Measurements from ENCODE around the gene KCMF1. TPM values are rescaled to one million over a fixed set of nuclear protein-coding genes. Genes with fewer than 3 reads are reported as not detected.

The KCMF1 gene
- total and polyA plus RNA-seq, 2 of the 13 experiments (the other 11 are each of a cell fraction or from before 2014, with no cell fraction given), result 62.1 to 116 TPM

DNA sequence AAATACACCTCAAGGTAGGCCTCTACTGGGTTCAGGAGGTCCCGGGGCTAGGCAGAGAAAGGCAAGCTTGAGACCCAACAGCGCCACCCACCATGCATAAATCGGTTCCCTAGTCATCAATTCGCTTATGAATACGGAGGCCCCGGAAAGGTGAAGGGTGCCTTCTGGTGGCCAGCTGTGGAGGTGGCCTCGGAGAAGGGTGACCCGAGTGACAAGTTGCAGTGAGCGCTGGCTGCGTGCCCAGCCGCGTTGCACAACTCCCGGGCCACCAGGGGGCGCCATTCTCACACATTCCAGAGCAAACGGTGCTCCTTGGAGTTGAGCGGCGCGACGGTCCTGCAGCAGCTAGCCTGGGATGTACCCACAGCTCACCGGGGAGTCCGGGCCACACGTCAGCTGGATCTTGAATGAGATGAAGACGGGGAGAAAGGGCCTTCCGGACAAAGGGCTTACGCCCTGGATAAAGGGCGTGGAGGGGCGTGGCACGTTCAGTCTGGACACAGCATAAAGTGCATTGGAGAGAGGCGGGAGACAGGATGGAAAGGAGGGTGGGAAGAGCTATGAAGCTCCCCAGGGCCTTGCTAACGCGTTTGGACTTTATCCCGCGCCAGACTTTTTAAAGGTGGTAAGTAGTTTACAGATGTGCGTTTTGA is 45.1 kb upstream of the KCMF1 start:
- FAIRE-seq, result peak; percentile 81
- peak; percentile 69 for TF ChIP-seq RBAK (CRISPR knock-in tag; IDR thresholded peaks at IDR 0.05)
- no peak for TF ChIP-seq ZNF354B (CRISPR knock-in tag; IDR thresholded peaks at IDR 0.05)
- peak; percentile 71; the same call in 1 of the 2 replicates for TF ChIP-seq ZNF724P (CRISPR knock-in tag; IDR thresholded peaks at IDR 0.05; ENCODE audit: borderline replicate concordance)
- peak; percentile 91 for TF ChIP-seq ZNF747 (CRISPR knock-in tag; IDR thresholded peaks at IDR 0.05; ENCODE audit: borderline replicate concordance)
- no peak for TF ChIP-seq RBM22 (optimal IDR thresholded peaks at IDR 0.05; ENCODE audit: low read length)
- TF ChIP-seq AHR (CRISPR knock-in tag; IDR thresholded peaks at IDR 0.05), result peak; percentile 99
- TF ChIP-seq, protein P1, sequence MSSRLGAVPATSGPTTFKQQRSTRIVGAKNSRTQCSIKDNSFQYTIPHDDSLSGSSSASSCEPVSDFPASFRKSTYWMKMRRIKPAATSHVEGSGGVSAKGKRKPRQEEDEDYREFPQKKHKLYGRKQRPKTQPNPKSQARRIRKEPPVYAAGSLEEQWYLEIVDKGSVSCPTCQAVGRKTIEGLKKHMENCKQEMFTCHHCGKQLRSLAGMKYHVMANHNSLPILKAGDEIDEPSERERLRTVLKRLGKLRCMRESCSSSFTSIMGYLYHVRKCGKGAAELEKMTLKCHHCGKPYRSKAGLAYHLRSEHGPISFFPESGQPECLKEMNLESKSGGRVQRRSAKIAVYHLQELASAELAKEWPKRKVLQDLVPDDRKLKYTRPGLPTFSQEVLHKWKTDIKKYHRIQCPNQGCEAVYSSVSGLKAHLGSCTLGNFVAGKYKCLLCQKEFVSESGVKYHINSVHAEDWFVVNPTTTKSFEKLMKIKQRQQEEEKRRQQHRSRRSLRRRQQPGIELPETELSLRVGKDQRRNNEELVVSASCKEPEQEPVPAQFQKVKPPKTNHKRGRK (CRISPR knock-in tag; IDR thresholded peaks at IDR 0.05), result no peak
- TF ChIP-seq, protein P2, sequence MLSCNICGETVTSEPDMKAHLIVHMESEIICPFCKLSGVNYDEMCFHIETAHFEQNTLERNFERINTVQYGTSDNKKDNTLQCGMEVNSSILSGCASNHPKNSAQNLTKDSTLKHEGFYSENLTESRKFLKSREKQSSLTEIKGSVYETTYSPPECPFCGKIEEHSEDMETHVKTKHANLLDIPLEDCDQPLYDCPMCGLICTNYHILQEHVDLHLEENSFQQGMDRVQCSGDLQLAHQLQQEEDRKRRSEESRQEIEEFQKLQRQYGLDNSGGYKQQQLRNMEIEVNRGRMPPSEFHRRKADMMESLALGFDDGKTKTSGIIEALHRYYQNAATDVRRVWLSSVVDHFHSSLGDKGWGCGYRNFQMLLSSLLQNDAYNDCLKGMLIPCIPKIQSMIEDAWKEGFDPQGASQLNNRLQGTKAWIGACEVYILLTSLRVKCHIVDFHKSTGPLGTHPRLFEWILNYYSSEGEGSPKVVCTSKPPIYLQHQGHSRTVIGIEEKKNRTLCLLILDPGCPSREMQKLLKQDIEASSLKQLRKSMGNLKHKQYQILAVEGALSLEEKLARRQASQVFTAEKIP (CRISPR knock-in tag; IDR thresholded peaks at IDR 0.05; ENCODE audit: borderline replicate concordance), result no peak
- TF ChIP-seq ZBTB3 (CRISPR knock-in tag; IDR thresholded peaks at IDR 0.05; ENCODE audit: borderline replicate concordance, low read depth), result peak; percentile 97; the same call in 1 of the 2 replicates
- peak; percentile 94 for TF ChIP-seq NCOA1 (CRISPR knock-in tag; IDR thresholded peaks at IDR 0.05)
- TF ChIP-seq, protein P3, sequence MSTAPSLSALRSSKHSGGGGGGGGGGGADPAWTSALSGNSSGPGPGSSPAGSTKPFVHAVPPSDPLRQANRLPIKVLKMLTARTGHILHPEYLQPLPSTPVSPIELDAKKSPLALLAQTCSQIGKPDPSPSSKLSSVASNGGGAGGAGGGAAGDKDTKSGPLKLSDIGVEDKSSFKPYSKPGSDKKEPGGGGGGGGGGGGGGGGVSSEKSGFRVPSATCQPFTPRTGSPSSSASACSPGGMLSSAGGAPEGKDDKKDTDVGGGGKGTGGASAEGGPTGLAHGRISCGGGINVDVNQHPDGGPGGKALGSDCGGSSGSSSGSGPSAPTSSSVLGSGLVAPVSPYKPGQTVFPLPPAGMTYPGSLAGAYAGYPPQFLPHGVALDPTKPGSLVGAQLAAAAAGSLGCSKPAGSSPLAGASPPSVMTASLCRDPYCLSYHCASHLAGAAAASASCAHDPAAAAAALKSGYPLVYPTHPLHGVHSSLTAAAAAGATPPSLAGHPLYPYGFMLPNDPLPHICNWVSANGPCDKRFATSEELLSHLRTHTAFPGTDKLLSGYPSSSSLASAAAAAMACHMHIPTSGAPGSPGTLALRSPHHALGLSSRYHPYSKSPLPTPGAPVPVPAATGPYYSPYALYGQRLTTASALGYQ (CRISPR knock-in tag; IDR thresholded peaks at IDR 0.05), result peak; percentile 69; the same call in 1 of the 2 replicates
- TF ChIP-seq, protein P4, sequence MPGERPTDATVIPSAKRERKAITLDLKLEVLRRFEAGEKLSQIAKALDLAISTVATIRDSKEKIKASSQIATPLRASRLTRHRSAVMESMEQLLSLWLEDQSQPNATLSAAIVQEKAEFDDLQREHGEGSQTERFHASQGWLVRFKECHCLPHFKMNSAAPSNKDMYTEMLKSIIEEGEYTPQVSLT (CRISPR knock-in tag; IDR thresholded peaks at IDR 0.05; ENCODE audit: borderline replicate concordance, low read depth), result peak; percentile 54
- TF ChIP-seq ZNF773 (CRISPR knock-in tag; IDR thresholded peaks at IDR 0.05; ENCODE audit: borderline replicate concordance), result no peak
- peak; percentile 83 for TF ChIP-seq THAP11 (CRISPR knock-in tag; IDR thresholded peaks at IDR 0.05)
- no peak for TF ChIP-seq ZNF7 (CRISPR knock-in tag; IDR thresholded peaks at IDR 0.05)
- TF ChIP-seq ZNF607 (CRISPR knock-in tag; IDR thresholded peaks at IDR 0.05; ENCODE audit: borderline replicate concordance), result 0 out of 2 replicates have a peak, but pooled peaks have one; percentile 72
- peak; percentile 66 for TF ChIP-seq ZFY (CRISPR knock-in tag; IDR thresholded peaks at IDR 0.05)
- TF ChIP-seq ZNF660 (CRISPR knock-in tag; IDR thresholded peaks at IDR 0.05; ENCODE audit: borderline replicate concordance, low read depth), result peak; percentile 58; the same call in 1 of the 2 replicates

More for the DNA sequence above, 45.1 kb upstream of the KCMF1 start:
- H3K79me2 ChIP-seq (ENCODE audit: insufficient read depth, low read length), result no peaks in the 10 kb centered on the region
- intact Hi-C loops (cut with micrococcal nuclease; ENCODE audit: unreplicated experiment) (loop anchor here (1.0 to 10.0 kb wide), 6 partner anchors 21 to 379 kb away; partner anchors contain the start of gene TMSB10), in situ Hi-C loops (cut with HindIII; ENCODE audit: extremely low pct_ligation_motif_present, low pct_unique_long_range_greater_than_20kb) (loop anchor here (5.0 kb wide), 2 partner anchors 46 to 86 kb away; partner anchors contain the start of gene KCMF1)
- peak overlapping the region; percentile 88 for H2AFZ ChIP-seq (ENCODE audit: low read length)
- no peaks in the 10 kb centered on the region for H3K27me3 ChIP-seq (ENCODE audit: control insufficient read depth in 1 of 2, insufficient read depth in 2 of 2, low read length in 2 of 2)
- WGBS (ENCODE audit: low lambda C conversion rate), result 2% methylated on average over 19 of the region's 34 CpGs
- DNase-seq (ENCODE audit: low spot score) (peak; percentile 98), ATAC-seq (peak; percentile 87)
- H3K4me2 ChIP-seq (ENCODE audit: low read depth, low read length), result peak overlapping the region; percentile 100
- H3K9ac ChIP-seq (ENCODE audit: insufficient read depth, low read depth, low read length), result peak overlapping the region; percentile 46; the same call in 1 of the 2 replicates
- no peaks in the 10 kb centered on the region for H4K20me1 ChIP-seq (ENCODE audit: insufficient read depth, low read length)
- POLR2A ChIA-PET, result interaction anchor here (0.6 to 3.5 kb wide), 14 partner anchors 9 to 50 kb away, joined by 3 to 74 read pairs (median 4); partner anchors contain the start of genes KCMF1 and TMSB10
- no TSS peak for BruUV-seq (replicated peaks)
- H3K9me3 ChIP-seq (ENCODE audit: low read length), result no peaks in the 10 kb centered on the region
- CTCF ChIA-PET (ENCODE audit: low intra/inter-chr PET ratio, low total read pairs), result interaction anchor here (0.7 to 4.0 kb wide), 15 partner anchors 11 to 433 kb away, joined by 3 to 64 read pairs (median 4); partner anchors contain the start of genes TMSB10 and TRABD2A
- H3K4me1 ChIP-seq (ENCODE audit: insufficient read depth, low read length), result peaks cover 42% of the 10 kb centered on the region
- H3K36me3 ChIP-seq (replicated peaks in 1 of 2; ENCODE audit: control insufficient read depth in 1 of 2, insufficient read depth in 2 of 2, low read length in 2 of 2), result no peaks in the 10 kb centered on the region
- H3K4me3 ChIP-seq (replicated peaks in 1 of 3; ENCODE audit: insufficient read depth in 1 of 3, low read depth in 2 of 3, low read length in 3 of 3), result peak overlapping the region; percentile 66 to 80 (median 74)
- H3K27ac ChIP-seq (ENCODE audit: extremely low read length, insufficient read depth, low read length), result peak overlapping the region; percentile 25
